Panc1 (cell line): ENCODE data around the gene BIRC6.

ENCODE experiments used
- POLR2AphosphoS5 ChIP-seq: IDR thresholded peaks from 2 replicates; pipeline ENCODE4 v1.6.1; 2012; ENCODE audit warnings: mild to moderate bottlenecking, low read depth, low read length, moderate library complexity
- SIN3A ChIP-seq: IDR thresholded peaks from 2 replicates; pipeline ENCODE4 v1.6.1; 2012; ENCODE audit warnings: low read depth, mild to moderate bottlenecking, low read length, moderate library complexity, borderline replicate concordance; ENCODE audit not compliant: insufficient read depth
- TF ChIP-seq, protein P1 (sequence below): fragments of 450-650 bp; IDR thresholded peaks from 2 replicates; pipeline ENCODE4 v1.5.1; 2017; ENCODE audit warnings: mild to moderate bottlenecking

DNA sequence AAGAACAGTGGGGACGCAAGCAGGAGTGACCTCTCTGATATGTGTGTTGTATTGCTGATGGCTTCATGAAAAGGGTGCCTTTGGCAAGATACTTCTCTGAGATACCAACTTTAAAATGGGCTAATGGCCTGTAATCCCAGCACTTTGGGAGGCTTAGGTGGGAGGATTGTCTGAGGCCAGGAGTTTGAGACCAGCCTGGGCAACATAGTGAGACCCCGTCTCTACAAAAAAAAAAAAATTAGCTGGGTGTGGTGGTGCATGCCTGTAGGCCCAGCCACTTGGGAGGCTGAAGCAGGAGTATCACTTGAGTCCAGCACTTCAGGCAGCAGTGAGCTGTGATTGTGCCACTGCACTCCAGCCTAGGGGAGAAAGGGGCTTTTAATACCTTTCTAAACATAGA is 9.8 kb downstream of the BIRC6 start:
- TF ChIP-seq, protein P1, sequence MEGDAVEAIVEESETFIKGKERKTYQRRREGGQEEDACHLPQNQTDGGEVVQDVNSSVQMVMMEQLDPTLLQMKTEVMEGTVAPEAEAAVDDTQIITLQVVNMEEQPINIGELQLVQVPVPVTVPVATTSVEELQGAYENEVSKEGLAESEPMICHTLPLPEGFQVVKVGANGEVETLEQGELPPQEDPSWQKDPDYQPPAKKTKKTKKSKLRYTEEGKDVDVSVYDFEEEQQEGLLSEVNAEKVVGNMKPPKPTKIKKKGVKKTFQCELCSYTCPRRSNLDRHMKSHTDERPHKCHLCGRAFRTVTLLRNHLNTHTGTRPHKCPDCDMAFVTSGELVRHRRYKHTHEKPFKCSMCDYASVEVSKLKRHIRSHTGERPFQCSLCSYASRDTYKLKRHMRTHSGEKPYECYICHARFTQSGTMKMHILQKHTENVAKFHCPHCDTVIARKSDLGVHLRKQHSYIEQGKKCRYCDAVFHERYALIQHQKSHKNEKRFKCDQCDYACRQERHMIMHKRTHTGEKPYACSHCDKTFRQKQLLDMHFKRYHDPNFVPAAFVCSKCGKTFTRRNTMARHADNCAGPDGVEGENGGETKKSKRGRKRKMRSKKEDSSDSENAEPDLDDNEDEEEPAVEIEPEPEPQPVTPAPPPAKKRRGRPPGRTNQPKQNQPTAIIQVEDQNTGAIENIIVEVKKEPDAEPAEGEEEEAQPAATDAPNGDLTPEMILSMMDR = no peak
- TF ChIP-seq POLR2AphosphoS5 = no peak
- TF ChIP-seq SIN3A = no peak
